Brain microvascular endothelial cell (primary cell): ENCODE results near the gene CDCA3.

Source experiments
- DNase-seq: peaks from one replicate; pipeline ENCODE4 v3.0.0-alpha.2; 2020
- H3K27ac ChIP-seq: fragments of 250-450 bp; sonication (Bioruptor Pico); 2 replicates; pipeline ENCODE4 v1.5.1; 2020; ENCODE audit warnings: mild to moderate bottlenecking, moderate library complexity
- H3K27me3 ChIP-seq: fragments of 250-450 bp; sonication (Bioruptor Pico); replicated peaks from 2 replicates; pipeline ENCODE4 v1.5.1; 2020; ENCODE audit warnings: mild to moderate bottlenecking
- H3K36me3 ChIP-seq: fragments of 250-450 bp; sonication (Bioruptor Pico); replicated peaks from 2 replicates; pipeline ENCODE4 v1.5.1; 2020; ENCODE audit warnings: mild to moderate bottlenecking
- H3K4me3 ChIP-seq: 2 replicates; pipeline ENCODE4 v1.5.1; 2011; ENCODE audit warnings: low read depth, mild to moderate bottlenecking, control low read depth, low read length, moderate library complexity
- in situ Hi-C: cut with HindIII; loops from 2 replicates; pipeline ENCODE4 v1.10.0; 2017; ENCODE audit warnings: low sequenced_read_pairs, low pct_ligation_motif_present
- TF ChIP-seq, protein P1 (sequence below): IDR thresholded peaks from 2 replicates; pipeline ENCODE4 v1.5.1; 2011; ENCODE audit warnings: low read depth, mild to moderate bottlenecking, moderate library complexity, low read length, control low read depth, inconsistent platforms; ENCODE audit errors: missing control alignments

Gene CDCA3

DNA sequence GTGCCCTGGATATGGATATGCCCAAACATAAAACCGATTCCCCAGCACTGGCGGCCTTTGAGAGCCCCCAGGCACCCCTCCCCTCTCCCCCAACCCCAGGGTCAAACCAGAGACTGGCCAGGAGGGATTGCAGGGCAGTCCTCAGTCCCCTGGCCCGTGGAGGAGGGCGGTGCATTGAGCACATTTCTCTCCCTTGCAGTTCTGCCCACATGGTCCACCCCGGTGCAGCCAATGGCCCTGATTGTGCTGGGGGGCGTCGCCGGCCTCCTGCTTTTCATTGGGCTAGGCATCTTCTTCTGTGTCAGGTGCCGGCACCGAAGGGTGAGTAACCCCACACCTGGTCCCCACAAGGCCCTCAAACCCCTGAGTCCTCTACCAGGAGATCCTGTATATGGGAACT lies 32.9 kb downstream of the CDCA3 start:
- H3K36me3 ChIP-seq = no peaks in the 10 kb centered on the region

DNA sequence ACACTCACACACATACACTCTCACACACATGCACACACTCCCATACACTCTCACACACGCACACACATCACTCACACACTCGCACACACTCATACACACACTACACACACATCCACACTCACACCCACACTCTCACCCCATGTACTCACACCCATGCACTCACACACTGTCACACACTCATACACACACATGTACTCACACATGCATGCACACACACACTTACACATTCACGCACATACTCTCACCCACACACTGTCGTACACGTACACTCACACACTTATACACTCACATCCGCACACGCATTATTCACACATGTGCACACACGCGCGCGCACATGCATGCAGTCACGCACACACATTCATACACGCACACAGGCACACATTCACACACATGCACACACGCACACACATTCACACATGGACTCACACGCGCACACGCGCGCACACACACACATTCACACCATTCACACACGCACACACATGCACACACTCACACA lies 33.4 kb downstream of the CDCA3 start:
- Histone ChIP-seq H3K4me3 (no peak overlapping the region), H3K36me3 (no peaks in the 10 kb centered on the region), H3K27me3 (no peaks in the 10 kb centered on the region), H3K27ac (no peak overlapping the region)
- TF ChIP-seq, protein P1, sequence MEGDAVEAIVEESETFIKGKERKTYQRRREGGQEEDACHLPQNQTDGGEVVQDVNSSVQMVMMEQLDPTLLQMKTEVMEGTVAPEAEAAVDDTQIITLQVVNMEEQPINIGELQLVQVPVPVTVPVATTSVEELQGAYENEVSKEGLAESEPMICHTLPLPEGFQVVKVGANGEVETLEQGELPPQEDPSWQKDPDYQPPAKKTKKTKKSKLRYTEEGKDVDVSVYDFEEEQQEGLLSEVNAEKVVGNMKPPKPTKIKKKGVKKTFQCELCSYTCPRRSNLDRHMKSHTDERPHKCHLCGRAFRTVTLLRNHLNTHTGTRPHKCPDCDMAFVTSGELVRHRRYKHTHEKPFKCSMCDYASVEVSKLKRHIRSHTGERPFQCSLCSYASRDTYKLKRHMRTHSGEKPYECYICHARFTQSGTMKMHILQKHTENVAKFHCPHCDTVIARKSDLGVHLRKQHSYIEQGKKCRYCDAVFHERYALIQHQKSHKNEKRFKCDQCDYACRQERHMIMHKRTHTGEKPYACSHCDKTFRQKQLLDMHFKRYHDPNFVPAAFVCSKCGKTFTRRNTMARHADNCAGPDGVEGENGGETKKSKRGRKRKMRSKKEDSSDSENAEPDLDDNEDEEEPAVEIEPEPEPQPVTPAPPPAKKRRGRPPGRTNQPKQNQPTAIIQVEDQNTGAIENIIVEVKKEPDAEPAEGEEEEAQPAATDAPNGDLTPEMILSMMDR = no peak
- in situ Hi-C loops = no loop called here
- DNase-seq = no peak

More for the DNA sequence above, 32.9 kb downstream of the CDCA3 start:
- no peak overlapping the region for H3K27ac ChIP-seq
- in situ Hi-C loops = no loop called here
- TF ChIP-seq, protein P1 = no peak
- no peaks in the 10 kb centered on the region for H3K27me3 ChIP-seq
- no peak for DNase-seq
- H3K4me3 ChIP-seq = no peak overlapping the region

DNA sequence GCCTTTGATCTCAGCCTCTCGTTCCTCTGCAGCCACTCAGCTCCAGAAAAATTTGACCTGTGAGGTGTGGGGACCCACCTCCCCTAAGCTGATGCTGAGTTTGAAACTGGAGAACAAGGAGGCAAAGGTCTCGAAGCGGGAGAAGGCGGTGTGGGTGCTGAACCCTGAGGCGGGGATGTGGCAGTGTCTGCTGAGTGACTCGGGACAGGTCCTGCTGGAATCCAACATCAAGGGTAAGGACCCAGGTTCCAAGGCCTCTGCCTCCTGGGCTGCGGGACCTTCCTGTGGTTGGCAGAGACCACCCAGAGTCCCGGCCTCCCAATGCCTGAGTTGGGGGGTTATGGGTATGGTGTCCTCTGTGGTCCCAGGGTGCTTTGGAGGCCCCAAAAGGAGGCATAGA lies 34.0 kb downstream of the CDCA3 start:
- Histone ChIP-seq H3K27me3 (no peaks in the 10 kb centered on the region), H3K27ac (no peak overlapping the region), H3K36me3 (no peaks in the 10 kb centered on the region), H3K4me3 (no peak overlapping the region)
- TF ChIP-seq, protein P1 = no peak
- in situ Hi-C loops = no loop called here
- DNase-seq = no peak

DNA sequence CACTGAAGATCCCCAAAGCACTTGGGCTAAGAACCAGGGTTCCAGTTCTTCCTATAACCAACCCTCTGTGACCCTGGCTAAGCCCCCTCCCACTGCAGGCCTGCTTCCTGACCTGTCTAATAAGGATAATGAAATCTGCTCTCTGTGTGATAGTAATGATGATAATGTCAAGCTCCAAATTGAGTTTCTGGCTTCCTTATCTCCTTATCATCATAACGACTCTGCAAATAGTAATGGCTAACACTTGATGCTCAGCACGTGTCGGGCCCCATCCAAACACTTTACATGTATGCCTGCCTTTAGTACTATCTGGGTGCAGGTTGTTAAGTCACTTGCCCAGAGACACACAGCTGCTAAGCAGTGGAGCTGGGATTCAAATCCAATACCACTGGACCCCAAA lies 34.5 kb downstream of the CDCA3 start:
- no peaks in the 10 kb centered on the region for H3K36me3 ChIP-seq
- TF ChIP-seq, protein P1 = no peak
- H3K27ac ChIP-seq = no peak overlapping the region
- no peaks in the 10 kb centered on the region for H3K27me3 ChIP-seq
- no peak for DNase-seq
- in situ Hi-C loops = no loop called here
- no peak overlapping the region for H3K4me3 ChIP-seq

DNA sequence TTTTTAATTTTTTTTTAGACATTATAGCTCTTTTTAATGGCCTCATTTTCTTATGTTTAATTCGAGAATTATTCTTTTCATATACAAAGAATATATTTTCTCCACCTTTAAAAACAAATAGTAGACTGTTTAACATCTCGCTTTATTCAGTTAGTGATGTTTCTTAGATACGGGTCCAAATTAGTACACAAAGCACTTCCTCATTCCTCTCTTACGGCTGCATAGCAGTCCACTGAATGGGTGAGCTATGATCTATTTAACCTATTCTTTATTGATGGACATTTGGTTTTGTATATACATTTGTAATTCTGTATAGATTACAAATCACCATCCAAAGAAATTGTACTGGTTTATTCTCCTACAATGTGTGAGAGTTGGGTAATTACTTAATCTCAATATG lies 37.7 kb downstream of the CDCA3 start:
- no peaks in the 10 kb centered on the region for H3K36me3 ChIP-seq
- H3K27ac ChIP-seq = no peak overlapping the region
- DNase-seq = no peak
- H3K27me3 ChIP-seq = no peaks in the 10 kb centered on the region
- TF ChIP-seq, protein P1 = no peak
- in situ Hi-C loops = no loop called here
- no peak overlapping the region for H3K4me3 ChIP-seq

DNA sequence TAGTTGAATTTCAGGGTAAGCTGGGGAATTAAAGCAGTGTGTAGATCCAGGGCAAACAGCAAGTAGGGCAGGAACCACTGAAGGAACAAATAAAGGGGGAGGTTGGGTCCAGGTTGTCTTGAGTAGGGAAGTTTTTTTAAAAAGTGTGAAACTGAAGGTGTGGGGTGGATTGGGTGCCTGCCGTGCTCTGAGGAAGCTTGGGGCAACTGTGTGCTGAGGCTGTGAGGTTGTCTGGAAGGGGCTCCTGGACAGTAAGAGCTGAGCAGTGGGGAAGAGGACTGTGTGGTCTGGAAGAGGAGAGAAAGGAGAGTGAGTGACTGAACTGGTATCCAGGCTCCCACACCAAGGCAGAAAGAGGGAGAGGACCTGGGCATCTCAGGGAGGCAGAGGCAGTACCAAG lies 40.3 kb downstream of the CDCA3 start:
- no peak for DNase-seq
- TF ChIP-seq, protein P1 = no peak
- Histone ChIP-seq H3K4me3 (no peak overlapping the region), H3K36me3 (no peaks in the 10 kb centered on the region), H3K27ac (no peak overlapping the region), H3K27me3 (no peaks in the 10 kb centered on the region)
- in situ Hi-C loops = no loop called here
